SK-N-SH treated with all-trans-retinoic acid at 6 μM for 48 hours (cell line): Measurements from ENCODE around the gene APCDD1L.

Experiments used
- ATAC-seq: fragments of 200-7000 bp; cut with Tn5 transposase; 3 replicates; pipeline ENCODE4 v1.9.1; 2020; ENCODE audit warnings: mild to moderate bottlenecking, moderate library complexity
- ARNTL ChIP-seq: fragments of 450-650 bp; formaldehyde crosslinking; IDR thresholded peaks from 2 replicates; pipeline ENCODE4 v1.5.0; 2020; ENCODE audit warnings: low read depth, mild to moderate bottlenecking, moderate library complexity, borderline replicate concordance
- BACH2 ChIP-seq: fragments of 250-450 bp; sonication (Bioruptor Pico); IDR thresholded peaks from 2 replicates; pipeline ENCODE4 v1.9.0; 2021; ENCODE audit warnings: mild to moderate bottlenecking, borderline replicate concordance
- CSDC2 ChIP-seq: fragments of 250-450 bp; sonication (Bioruptor Pico); IDR thresholded peaks from 2 replicates; pipeline ENCODE4 v1.5.0; 2020; ENCODE audit warnings: mild to moderate bottlenecking, moderate library complexity
- ESRRG ChIP-seq: fragments of 250-450 bp; sonication (Bioruptor Pico); IDR thresholded peaks from 2 replicates; pipeline ENCODE4 v1.6.1; 2021; ENCODE audit warnings: mild to moderate bottlenecking
- GLIS3 ChIP-seq: fragments of 250-450 bp; sonication (Bioruptor Pico); IDR thresholded peaks from 2 replicates; pipeline ENCODE4 v1.5.0; 2020; ENCODE audit warnings: mild to moderate bottlenecking, moderate library complexity
- OSR1 ChIP-seq: fragments of 250-450 bp; sonication (Bioruptor Pico); IDR thresholded peaks from 2 replicates; pipeline ENCODE4 v1.8.0; 2022; ENCODE audit warnings: moderate library complexity, mild to moderate bottlenecking, inconsistent platforms
- PPARA ChIP-seq: fragments of 250-450 bp; sonication (Bioruptor Pico); IDR thresholded peaks from 2 replicates; pipeline ENCODE4 v1.5.0; 2020; ENCODE audit warnings: mild to moderate bottlenecking, borderline replicate concordance
- RARB ChIP-seq: fragments of 250-450 bp; sonication (Bioruptor Pico); IDR thresholded peaks from 2 replicates; pipeline ENCODE4 v1.8.0; 2021; ENCODE audit warnings: mild to moderate bottlenecking, moderate library complexity
- SNAI2 ChIP-seq: fragments of 250-450 bp; sonication (Bioruptor Pico); IDR thresholded peaks from 2 replicates; pipeline ENCODE4 v1.5.0; 2020; ENCODE audit warnings: mild to moderate bottlenecking, moderate library complexity
- TCF4 ChIP-seq: fragments of 250-450 bp; sonication (Bioruptor Pico); IDR thresholded peaks from 2 replicates; pipeline ENCODE4 v1.8.0; 2021; ENCODE audit warnings: mild to moderate bottlenecking, moderate library complexity, borderline replicate concordance
- TOX ChIP-seq: fragments of 250-450 bp; sonication (Bioruptor Pico); IDR thresholded peaks from 2 replicates; pipeline ENCODE4 v1.8.0; 2021; ENCODE audit warnings: mild to moderate bottlenecking, moderate library complexity, borderline replicate concordance
- ZC3H10 ChIP-seq: fragments of 250-450 bp; sonication (Bioruptor Pico); IDR thresholded peaks from 2 replicates; pipeline ENCODE4 v1.5.1; 2021; ENCODE audit warnings: mild to moderate bottlenecking, moderate library complexity
- ZFP3 ChIP-seq: fragments of 250-450 bp; sonication (Bioruptor Pico); IDR thresholded peaks from 2 replicates; pipeline ENCODE4 v1.5.0; 2020; ENCODE audit warnings: mild to moderate bottlenecking, moderate library complexity
- ZNF565 ChIP-seq: fragments of 450-650 bp; formaldehyde crosslinking; conservative IDR thresholded peaks from 2 replicates; pipeline ENCODE4 v1.5.0; 2020; ENCODE audit warnings: low read depth, mild to moderate bottlenecking, moderate library complexity
- ZNF70 ChIP-seq: fragments of 450-650 bp; formaldehyde crosslinking; IDR thresholded peaks from 2 replicates; pipeline ENCODE4 v1.5.0; 2020; ENCODE audit warnings: mild to moderate bottlenecking, moderate library complexity
- ZNF8 ChIP-seq: fragments of 450-650 bp; formaldehyde crosslinking; IDR thresholded peaks from 2 replicates; pipeline ENCODE4 v1.5.0; 2020; ENCODE audit warnings: mild to moderate bottlenecking, moderate library complexity
- TF ChIP-seq, protein P1 (sequence below): fragments of 250-450 bp; sonication (Bioruptor Pico); IDR thresholded peaks from 2 replicates; pipeline ENCODE4 v1.5.1; 2020; ENCODE audit warnings: low read depth, mild to moderate bottlenecking, moderate library complexity
- TF ChIP-seq, protein P2 (sequence below): fragments of 250-450 bp; sonication (Bioruptor Pico); IDR thresholded peaks from 2 replicates; pipeline ENCODE4 v1.8.0; 2021; ENCODE audit warnings: low read depth, mild to moderate bottlenecking, moderate library complexity, borderline replicate concordance
- TF ChIP-seq, protein P3 (sequence below): fragments of 250-450 bp; sonication (Bioruptor Pico); IDR thresholded peaks from 2 replicates; pipeline ENCODE4 v1.8.0; 2020; ENCODE audit warnings: mild to moderate bottlenecking, moderate library complexity, borderline replicate concordance
- TF ChIP-seq, protein P4 (sequence below): fragments of 250-450 bp; sonication (Bioruptor Pico); IDR thresholded peaks from 2 replicates; pipeline ENCODE4 v1.5.0; 2020; ENCODE audit warnings: mild to moderate bottlenecking, moderate library complexity
- TF ChIP-seq, protein P5 (sequence below): fragments of 250-450 bp; sonication (Bioruptor Pico); IDR thresholded peaks from 2 replicates; pipeline ENCODE4 v1.5.1; 2021; ENCODE audit warnings: mild to moderate bottlenecking, moderate library complexity

APCDD1L gene

DNA sequence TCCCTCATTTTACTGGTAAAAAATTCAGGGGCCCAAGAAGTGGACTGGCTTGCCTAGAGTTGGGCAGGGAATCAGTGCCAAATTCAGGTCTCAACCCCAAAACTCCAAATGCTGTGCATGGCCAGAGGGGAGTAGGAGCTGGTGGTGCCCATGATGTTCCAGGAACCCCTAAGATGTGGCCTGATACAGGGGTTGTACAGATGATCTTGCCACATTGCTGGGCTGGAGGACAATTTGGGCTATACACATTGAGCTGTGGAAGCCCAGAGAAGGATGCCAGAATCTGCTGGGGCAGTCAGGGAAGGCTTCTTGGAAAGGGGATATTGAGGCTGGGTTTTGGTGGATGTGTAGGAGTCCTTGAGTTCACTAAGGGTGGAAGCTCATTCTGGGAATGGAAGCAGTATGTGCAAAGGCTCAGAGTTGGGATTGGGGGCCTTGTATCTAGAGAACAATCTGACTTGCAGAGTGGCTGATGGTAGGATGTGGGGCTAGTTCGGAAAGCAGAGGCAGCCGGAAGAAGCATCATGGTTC is 38.0 kb upstream of the APCDD1L start:
- TF ChIP-seq ZFP3 (CRISPR knock-in tag) (peak; percentile 95), ZNF8 (CRISPR knock-in tag) (no peak)
- TF ChIP-seq, all 23 proteins: peak for 1
- no peak for ATAC-seq

DNA sequence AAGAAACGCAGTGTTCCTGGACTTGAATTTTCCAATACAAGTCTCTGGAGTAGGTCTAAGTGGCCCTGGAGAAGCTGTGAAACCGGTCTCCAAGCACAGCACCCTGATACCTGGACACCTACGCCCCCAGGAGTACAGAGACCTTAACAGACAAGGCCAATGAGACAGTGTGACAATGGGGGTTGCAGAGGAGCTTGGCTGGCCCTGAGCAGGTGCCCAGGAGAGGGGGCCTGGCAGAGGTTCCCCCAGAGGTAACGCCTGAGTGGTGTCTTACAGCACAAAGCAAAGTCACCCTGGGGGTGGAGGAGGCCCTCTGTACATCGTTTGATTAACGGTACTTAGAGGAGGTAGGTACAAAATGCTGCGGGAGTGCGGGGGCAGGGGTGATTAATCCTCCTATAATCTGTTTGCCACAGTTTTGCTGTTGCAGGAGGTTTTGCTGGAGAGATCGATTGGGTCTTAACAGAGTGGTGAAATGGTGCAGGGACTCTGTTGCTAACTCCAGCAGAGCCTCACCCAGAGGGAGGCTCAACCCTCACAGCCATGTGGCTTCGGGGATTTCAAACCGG is 37.3 kb upstream of the APCDD1L start:
- ATAC-seq = no peak
- TF ChIP-seq, protein P1, sequence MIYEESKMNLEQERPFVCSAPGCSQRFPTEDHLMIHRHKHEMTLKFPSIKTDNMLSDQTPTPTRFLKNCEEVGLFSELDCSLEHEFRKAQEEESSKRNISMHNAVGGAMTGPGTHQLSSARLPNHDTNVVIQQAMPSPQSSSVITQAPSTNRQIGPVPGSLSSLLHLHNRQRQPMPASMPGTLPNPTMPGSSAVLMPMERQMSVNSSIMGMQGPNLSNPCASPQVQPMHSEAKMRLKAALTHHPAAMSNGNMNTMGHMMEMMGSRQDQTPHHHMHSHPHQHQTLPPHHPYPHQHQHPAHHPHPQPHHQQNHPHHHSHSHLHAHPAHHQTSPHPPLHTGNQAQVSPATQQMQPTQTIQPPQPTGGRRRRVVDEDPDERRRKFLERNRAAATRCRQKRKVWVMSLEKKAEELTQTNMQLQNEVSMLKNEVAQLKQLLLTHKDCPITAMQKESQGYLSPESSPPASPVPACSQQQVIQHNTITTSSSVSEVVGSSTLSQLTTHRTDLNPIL (CRISPR knock-in tag) = no peak
- TF ChIP-seq ARNTL (CRISPR knock-in tag) (no peak), TOX (no peak), SNAI2 (CRISPR knock-in tag) (no peak), ZFP3 (CRISPR knock-in tag) (no peak), ESRRG (CRISPR knock-in tag) (no peak), OSR1 (CRISPR knock-in tag) (no peak)
- TF ChIP-seq, all 23 proteins: peak for 0

DNA sequence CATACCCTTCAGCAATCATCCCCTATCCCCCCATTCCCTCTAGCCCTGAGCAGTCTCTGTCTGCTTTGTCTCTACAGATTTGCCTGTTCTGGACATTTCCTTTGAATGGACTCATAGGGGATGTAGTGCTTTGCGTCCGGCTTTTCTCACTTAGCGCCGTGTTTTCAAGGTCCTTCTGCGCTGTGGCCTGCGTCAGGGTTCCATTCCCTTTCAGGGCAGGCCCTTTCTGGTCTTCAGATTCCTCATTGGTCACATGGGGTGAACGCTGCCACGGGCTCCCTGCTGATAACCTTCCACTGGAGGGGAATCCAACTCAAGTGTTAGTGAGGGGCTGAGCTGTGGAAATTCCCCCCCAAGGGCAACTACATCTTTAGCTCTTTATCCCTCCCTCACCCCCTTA is 36.4 kb upstream of the APCDD1L start:
- no peak for ATAC-seq
- TF ChIP-seq TOX (no peak), ZC3H10 (CRISPR knock-in tag) (no peak), ARNTL (CRISPR knock-in tag) (no peak), RARB (CRISPR knock-in tag) (no peak), CSDC2 (no peak), ZNF8 (CRISPR knock-in tag) (no peak), GLIS3 (no peak), ZNF565 (no peak), TCF4 (CRISPR knock-in tag) (no peak), ZFP3 (CRISPR knock-in tag) (no peak), SNAI2 (CRISPR knock-in tag) (no peak), ZNF70 (CRISPR knock-in tag) (no peak), PPARA (CRISPR knock-in tag) (no peak), BACH2 (CRISPR knock-in tag) (no peak)
- TF ChIP-seq, protein P2, sequence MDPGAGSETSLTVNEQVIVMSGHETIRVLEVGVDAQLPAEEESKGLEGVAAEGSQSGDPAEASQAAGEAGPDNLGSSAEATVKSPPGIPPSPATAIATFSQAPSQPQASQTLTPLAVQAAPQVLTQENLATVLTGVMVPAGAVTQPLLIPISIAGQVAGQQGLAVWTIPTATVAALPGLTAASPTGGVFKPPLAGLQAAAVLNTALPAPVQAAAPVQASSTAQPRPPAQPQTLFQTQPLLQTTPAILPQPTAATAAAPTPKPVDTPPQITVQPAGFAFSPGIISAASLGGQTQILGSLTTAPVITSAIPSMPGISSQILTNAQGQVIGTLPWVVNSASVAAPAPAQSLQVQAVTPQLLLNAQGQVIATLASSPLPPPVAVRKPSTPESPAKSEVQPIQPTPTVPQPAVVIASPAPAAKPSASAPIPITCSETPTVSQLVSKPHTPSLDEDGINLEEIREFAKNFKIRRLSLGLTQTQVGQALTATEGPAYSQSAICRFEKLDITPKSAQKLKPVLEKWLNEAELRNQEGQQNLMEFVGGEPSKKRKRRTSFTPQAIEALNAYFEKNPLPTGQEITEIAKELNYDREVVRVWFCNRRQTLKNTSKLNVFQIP (CRISPR knock-in tag) = no peak
- TF ChIP-seq, protein P3, sequence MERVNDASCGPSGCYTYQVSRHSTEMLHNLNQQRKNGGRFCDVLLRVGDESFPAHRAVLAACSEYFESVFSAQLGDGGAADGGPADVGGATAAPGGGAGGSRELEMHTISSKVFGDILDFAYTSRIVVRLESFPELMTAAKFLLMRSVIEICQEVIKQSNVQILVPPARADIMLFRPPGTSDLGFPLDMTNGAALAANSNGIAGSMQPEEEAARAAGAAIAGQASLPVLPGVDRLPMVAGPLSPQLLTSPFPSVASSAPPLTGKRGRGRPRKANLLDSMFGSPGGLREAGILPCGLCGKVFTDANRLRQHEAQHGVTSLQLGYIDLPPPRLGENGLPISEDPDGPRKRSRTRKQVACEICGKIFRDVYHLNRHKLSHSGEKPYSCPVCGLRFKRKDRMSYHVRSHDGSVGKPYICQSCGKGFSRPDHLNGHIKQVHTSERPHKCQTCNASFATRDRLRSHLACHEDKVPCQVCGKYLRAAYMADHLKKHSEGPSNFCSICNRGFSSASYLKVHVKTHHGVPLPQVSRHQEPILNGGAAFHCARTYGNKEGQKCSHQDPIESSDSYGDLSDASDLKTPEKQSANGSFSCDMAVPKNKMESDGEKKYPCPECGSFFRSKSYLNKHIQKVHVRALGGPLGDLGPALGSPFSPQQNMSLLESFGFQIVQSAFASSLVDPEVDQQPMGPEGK (CRISPR knock-in tag) = no peak
- TF ChIP-seq, protein P1 (CRISPR knock-in tag) = no peak
- TF ChIP-seq, protein P4, sequence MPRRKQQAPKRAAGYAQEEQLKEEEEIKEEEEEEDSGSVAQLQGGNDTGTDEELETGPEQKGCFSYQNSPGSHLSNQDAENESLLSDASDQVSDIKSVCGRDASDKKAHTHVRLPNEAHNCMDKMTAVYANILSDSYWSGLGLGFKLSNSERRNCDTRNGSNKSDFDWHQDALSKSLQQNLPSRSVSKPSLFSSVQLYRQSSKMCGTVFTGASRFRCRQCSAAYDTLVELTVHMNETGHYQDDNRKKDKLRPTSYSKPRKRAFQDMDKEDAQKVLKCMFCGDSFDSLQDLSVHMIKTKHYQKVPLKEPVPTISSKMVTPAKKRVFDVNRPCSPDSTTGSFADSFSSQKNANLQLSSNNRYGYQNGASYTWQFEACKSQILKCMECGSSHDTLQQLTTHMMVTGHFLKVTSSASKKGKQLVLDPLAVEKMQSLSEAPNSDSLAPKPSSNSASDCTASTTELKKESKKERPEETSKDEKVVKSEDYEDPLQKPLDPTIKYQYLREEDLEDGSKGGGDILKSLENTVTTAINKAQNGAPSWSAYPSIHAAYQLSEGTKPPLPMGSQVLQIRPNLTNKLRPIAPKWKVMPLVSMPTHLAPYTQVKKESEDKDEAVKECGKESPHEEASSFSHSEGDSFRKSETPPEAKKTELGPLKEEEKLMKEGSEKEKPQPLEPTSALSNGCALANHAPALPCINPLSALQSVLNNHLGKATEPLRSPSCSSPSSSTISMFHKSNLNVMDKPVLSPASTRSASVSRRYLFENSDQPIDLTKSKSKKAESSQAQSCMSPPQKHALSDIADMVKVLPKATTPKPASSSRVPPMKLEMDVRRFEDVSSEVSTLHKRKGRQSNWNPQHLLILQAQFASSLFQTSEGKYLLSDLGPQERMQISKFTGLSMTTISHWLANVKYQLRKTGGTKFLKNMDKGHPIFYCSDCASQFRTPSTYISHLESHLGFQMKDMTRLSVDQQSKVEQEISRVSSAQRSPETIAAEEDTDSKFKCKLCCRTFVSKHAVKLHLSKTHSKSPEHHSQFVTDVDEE (CRISPR knock-in tag) = no peak
- TF ChIP-seq, protein P5, sequence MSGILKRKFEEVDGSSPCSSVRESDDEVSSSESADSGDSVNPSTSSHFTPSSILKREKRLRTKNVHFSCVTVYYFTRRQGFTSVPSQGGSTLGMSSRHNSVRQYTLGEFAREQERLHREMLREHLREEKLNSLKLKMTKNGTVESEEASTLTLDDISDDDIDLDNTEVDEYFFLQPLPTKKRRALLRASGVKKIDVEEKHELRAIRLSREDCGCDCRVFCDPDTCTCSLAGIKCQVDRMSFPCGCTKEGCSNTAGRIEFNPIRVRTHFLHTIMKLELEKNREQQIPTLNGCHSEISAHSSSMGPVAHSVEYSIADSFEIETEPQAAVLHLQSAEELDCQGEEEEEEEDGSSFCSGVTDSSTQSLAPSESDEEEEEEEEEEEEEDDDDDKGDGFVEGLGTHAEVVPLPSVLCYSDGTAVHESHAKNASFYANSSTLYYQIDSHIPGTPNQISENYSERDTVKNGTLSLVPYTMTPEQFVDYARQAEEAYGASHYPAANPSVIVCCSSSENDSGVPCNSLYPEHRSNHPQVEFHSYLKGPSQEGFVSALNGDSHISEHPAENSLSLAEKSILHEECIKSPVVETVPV (CRISPR knock-in tag) = no peak
